ENCODE data around the gene TMEM80. TPM values are rescaled to one million over a fixed set of nuclear protein-coding genes. Genes with fewer than 3 reads are reported as not detected.
"Not testable (repeated sequence)": the region's sequence is repeated elsewhere in the genome, so short reads cannot be mapped to it uniquely, and the experiment has no call there.

TMEM80 gene
- 8.3 TPM for total RNA-seq

GRCh38 chr11:695538-696248, at the start of gene TMEM80:
Gene TMEM80, plus strand, starts transcription at chr11:695816. Its CDS starts 12 bp downstream, at chr11:695828.
- Histone ChIP-seq H3K4me3 (ENCODE audit: low read length) (peak within 1 kb of the TSS; percentile 79), H3K27me3 (ENCODE audit: insufficient read depth, low read length) (no peaks in the 10 kb centered on the region), H3K9me3 (ENCODE audit: low read depth, low read length) (no peaks in the 10 kb centered on the region), H3K4me1 (ENCODE audit: insufficient read depth, low read length) (peaks cover 57% of the 10 kb centered on the region)

GRCh38 chr11:646214-646613, 49.4 kb upstream of the TMEM80 start:
- Histone ChIP-seq H3K4me1 (ENCODE audit: insufficient read depth, low read length) (peaks cover under 1% of the 10 kb centered on the region), H3K4me3 (ENCODE audit: low read length) (no peak overlapping the region), H3K9me3 (ENCODE audit: low read depth, low read length) (no peaks in the 10 kb centered on the region), H3K27me3 (ENCODE audit: insufficient read depth, low read length) (no peaks in the 10 kb centered on the region)

GRCh38 chr11:647672-648158, 47.9 kb upstream of the TMEM80 start:
- not testable (repeated sequence) for H3K4me3 ChIP-seq (ENCODE audit: low read length); H3K9me3 ChIP-seq (ENCODE audit: low read depth, low read length); H3K4me1 ChIP-seq (ENCODE audit: insufficient read depth, low read length); H3K27me3 ChIP-seq (ENCODE audit: insufficient read depth, low read length)

- no peak overlapping the region for H3K4me3 ChIP-seq (ENCODE audit: low read length)
- no peaks in the 10 kb centered on the region for H3K27me3 ChIP-seq (ENCODE audit: insufficient read depth, low read length)
- H3K9me3 ChIP-seq (ENCODE audit: low read depth, low read length) = no peaks in the 10 kb centered on the region
- H3K4me1 ChIP-seq (ENCODE audit: insufficient read depth, low read length) = no peaks in the 10 kb centered on the region
These were observed 45.1 kb upstream of the TMEM80 start for GRCh38 chr11:650482-650881.

GRCh38 chr11:653136-653535, 42.5 kb upstream of the TMEM80 start:
- not testable (repeated sequence) for H3K4me3 ChIP-seq (ENCODE audit: low read length); H3K4me1 ChIP-seq (ENCODE audit: insufficient read depth, low read length); H3K27me3 ChIP-seq (ENCODE audit: insufficient read depth, low read length); H3K9me3 ChIP-seq (ENCODE audit: low read depth, low read length)

- no peaks in the 10 kb centered on the region for H3K27me3 ChIP-seq (ENCODE audit: insufficient read depth, low read length)
- H3K9me3 ChIP-seq (ENCODE audit: low read depth, low read length) = no peaks in the 10 kb centered on the region
- no peak overlapping the region for H3K4me3 ChIP-seq (ENCODE audit: low read length)
- no peaks in the 10 kb centered on the region for H3K4me1 ChIP-seq (ENCODE audit: insufficient read depth, low read length)
These were observed 41.8 kb upstream of the TMEM80 start for GRCh38 chr11:653837-654236.

- not testable (repeated sequence) for H3K27me3 ChIP-seq (ENCODE audit: insufficient read depth, low read length); H3K9me3 ChIP-seq (ENCODE audit: low read depth, low read length)
These were observed 41.2 kb upstream of the TMEM80 start for GRCh38 chr11:654444-654843.

GRCh38 chr11:655036-655726, 40.4 kb upstream of the TMEM80 start:
- Histone ChIP-seq H3K4me1 (ENCODE audit: insufficient read depth, low read length) (no peaks in the 10 kb centered on the region), H3K4me3 (ENCODE audit: low read length) (no peak overlapping the region), H3K9me3 (ENCODE audit: low read depth, low read length) (no peaks in the 10 kb centered on the region), H3K27me3 (ENCODE audit: insufficient read depth, low read length) (no peaks in the 10 kb centered on the region)

More at GRCh38 chr11:654444-654843, 41.2 kb upstream of the TMEM80 start:
- H3K4me3 ChIP-seq (ENCODE audit: low read length); H3K4me1 ChIP-seq (ENCODE audit: insufficient read depth, low read length): not testable (repeated sequence)

- Histone ChIP-seq H3K4me3 (ENCODE audit: low read length) (no peak overlapping the region), H3K27me3 (ENCODE audit: insufficient read depth, low read length) (no peaks in the 10 kb centered on the region), H3K4me1 (ENCODE audit: insufficient read depth, low read length) (no peaks in the 10 kb centered on the region), H3K9me3 (ENCODE audit: low read depth, low read length) (no peaks in the 10 kb centered on the region)
These were observed 39.2 kb upstream of the TMEM80 start for GRCh38 chr11:656426-656825.

GRCh38 chr11:656866-657265, 38.8 kb upstream of the TMEM80 start:
- Histone ChIP-seq H3K4me1 (ENCODE audit: insufficient read depth, low read length) (no peaks in the 10 kb centered on the region), H3K9me3 (ENCODE audit: low read depth, low read length) (no peaks in the 10 kb centered on the region), H3K27me3 (ENCODE audit: insufficient read depth, low read length) (no peaks in the 10 kb centered on the region), H3K4me3 (ENCODE audit: low read length) (no peak overlapping the region)

GRCh38 chr11:657691-658126, 37.9 kb upstream of the TMEM80 start:
- no peaks in the 10 kb centered on the region for H3K27me3 ChIP-seq (ENCODE audit: insufficient read depth, low read length)
- H3K9me3 ChIP-seq (ENCODE audit: low read depth, low read length) = no peaks in the 10 kb centered on the region
- no peak overlapping the region for H3K4me3 ChIP-seq (ENCODE audit: low read length)
- H3K4me1 ChIP-seq (ENCODE audit: insufficient read depth, low read length) = no peaks in the 10 kb centered on the region

GRCh38 chr11:659532-660085, 36.0 kb upstream of the TMEM80 start:
- Histone ChIP-seq H3K4me1 (ENCODE audit: insufficient read depth, low read length) (no peaks in the 10 kb centered on the region), H3K27me3 (ENCODE audit: insufficient read depth, low read length) (no peaks in the 10 kb centered on the region), H3K4me3 (ENCODE audit: low read length) (no peak overlapping the region), H3K9me3 (ENCODE audit: low read depth, low read length) (no peaks in the 10 kb centered on the region)

GRCh38 chr11:660281-660680, 35.3 kb upstream of the TMEM80 start:
- H3K4me1 ChIP-seq (ENCODE audit: insufficient read depth, low read length) = no peaks in the 10 kb centered on the region
- no peaks in the 10 kb centered on the region for H3K9me3 ChIP-seq (ENCODE audit: low read depth, low read length)
- no peak overlapping the region for H3K4me3 ChIP-seq (ENCODE audit: low read length)
- no peaks in the 10 kb centered on the region for H3K27me3 ChIP-seq (ENCODE audit: insufficient read depth, low read length)

- Histone ChIP-seq H3K9me3 (ENCODE audit: low read depth, low read length) (no peaks in the 10 kb centered on the region), H3K27me3 (ENCODE audit: insufficient read depth, low read length) (no peaks in the 10 kb centered on the region), H3K4me3 (ENCODE audit: low read length) (no peak overlapping the region), H3K4me1 (ENCODE audit: insufficient read depth, low read length) (no peaks in the 10 kb centered on the region)
These were observed 34.8 kb upstream of the TMEM80 start for GRCh38 chr11:660681-661444.

GRCh38 chr11:662689-663274, 32.8 kb upstream of the TMEM80 start:
- no peaks in the 10 kb centered on the region for H3K27me3 ChIP-seq (ENCODE audit: insufficient read depth, low read length)
- no peaks in the 10 kb centered on the region for H3K9me3 ChIP-seq (ENCODE audit: low read depth, low read length)
- no peaks in the 10 kb centered on the region for H3K4me1 ChIP-seq (ENCODE audit: insufficient read depth, low read length)
- no peak overlapping the region for H3K4me3 ChIP-seq (ENCODE audit: low read length)

All from mononuclear cell (primary cell).